HG02759 (cell line): ENCODE data around the gene PFDN2.

Experiments
- ATAC-seq: cut with Tn5 transposase; IDR thresholded peaks from one replicate; pipeline ENCODE4 v1.9.1; 2021; ENCODE audit warnings: mild to moderate bottlenecking, moderate library complexity; ENCODE audit not compliant: unreplicated experiment

The PFDN2 gene

DNA sequence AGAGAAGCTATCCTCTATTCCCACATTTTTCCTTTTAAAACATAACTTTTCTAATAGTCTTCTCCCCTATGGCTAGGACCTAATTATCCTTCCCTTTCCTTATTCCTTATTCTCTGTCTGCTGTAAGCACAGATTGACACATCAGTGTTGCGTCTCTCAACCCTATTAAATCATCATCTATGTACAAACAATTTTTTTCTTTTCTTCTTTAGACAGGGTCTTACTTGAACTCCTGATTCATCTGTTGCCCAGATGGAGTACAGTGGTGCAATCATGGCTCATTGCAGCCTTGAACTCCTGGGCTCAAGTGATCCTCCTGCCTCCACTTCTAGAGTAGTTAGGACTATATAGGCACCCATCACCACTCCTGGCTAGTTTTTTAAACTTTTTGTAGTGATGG lies 11.4 kb downstream of the PFDN2 start:
- no peak for ATAC-seq

GRCh38 chr1:161100556-161100955 lies 17.3 kb downstream of the PFDN2 start:
- ATAC-seq, result no peak

DNA sequence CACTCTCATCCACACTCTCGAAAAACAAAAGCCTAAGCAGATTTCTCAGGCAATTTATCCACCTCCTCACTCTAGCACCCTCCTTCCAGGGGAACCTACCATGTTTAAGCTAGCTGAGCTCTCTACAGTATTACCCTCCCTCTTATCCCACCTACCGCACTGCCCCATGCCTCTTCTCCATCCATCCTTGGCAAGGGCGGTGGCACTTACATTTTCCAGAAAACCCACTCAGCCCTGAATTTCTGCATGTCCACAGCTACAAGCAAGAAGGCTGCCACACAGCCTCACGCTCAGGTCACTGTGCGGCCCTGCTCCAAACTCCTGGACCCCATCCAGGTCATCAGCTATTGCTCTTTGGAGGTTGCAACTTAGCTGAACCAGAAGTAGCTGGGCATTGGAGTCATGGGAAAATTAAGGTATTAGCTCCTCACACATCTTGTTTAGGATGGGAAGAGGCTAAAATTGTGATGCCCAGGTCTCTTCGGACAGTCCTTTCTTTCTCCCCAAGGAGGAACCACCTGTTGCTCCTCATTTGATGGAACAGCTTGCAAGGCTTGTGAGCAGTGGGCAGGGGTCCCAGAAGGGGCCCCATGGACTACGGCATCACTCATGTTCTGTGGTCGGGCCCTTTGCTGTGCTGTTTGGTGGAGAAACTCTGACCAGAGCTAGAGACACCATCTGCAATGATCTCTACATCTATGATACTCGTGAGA lies 18.6 kb downstream of the PFDN2 start:
- ATAC-seq, result no peak

DNA sequence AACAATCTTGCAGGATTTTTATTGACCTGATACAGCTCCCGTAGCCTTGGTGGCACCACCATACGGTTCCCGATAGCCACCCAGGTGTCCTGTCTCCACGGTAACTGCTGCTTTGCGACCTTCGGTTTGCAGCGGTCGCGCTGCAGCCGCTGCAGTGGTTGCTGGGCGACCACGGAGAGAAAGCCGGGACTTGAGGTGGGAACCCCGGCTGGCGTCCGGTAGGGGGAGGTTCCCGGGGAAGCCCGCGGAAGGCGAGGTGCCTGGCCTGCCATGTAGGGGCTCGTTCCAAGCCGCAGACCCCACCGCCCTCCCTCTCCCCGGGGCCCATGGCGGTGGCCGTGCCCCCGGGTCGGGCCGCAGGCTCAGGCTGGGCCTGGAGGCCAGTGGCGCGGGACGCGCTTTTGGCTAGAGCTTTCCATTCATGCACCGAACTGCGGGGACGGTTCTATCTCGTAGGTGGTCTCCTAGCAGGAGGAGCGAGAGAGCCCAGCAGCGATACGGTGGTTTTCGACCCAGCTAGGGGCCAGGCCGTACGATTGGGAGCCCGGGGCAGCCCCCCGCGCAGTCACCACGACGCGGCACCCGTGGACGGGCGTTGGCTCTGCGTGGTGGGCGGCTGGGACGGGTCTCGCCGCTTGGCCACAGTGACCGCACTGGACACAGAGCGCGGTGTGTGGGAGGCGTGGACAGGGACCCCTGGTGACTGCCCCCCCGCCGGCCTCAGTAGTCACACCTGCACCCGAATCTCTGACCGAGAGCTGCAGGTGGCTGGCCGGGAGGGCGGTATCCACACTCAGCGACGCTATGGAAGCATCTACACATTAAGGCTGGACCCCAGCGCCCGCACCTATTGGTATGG lies 19.4 kb downstream of the PFDN2 start, which contains the start of gene KLHDC9:
Gene KLHDC9 (plus strand): TSS at position 152 of the 859 bp plus-strand sequence. CDS start 175 bp downstream, at position 327.
- peak; percentile 84 for ATAC-seq

GRCh38 chr1:161096530-161096929 lies 21.3 kb downstream of the PFDN2 start:
- no peak for ATAC-seq

DNA sequence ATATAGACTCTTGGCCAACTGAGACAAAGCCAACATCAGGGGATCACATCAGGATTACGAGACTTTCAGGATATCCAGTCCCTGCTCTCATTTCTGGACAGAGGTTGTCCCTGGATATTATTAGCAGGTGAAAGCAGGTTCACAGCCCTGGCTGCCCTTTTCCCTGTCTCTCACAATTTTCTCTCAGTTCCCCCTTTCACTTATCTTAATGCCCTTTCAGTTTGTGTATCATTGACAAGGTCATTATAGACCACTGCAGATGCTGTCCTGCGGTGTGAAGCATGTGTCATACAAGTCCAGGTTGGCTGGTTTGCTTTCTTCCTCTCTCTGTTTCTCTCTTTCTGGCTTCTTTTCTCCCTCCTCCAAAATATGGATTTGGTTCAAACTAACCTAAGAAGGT lies 21.8 kb downstream of the PFDN2 start:
- peak; percentile 37 for ATAC-seq

- no peak for ATAC-seq
These were observed 22.6 kb downstream of the PFDN2 start for GRCh38 chr1:161095230-161095629.

DNA sequence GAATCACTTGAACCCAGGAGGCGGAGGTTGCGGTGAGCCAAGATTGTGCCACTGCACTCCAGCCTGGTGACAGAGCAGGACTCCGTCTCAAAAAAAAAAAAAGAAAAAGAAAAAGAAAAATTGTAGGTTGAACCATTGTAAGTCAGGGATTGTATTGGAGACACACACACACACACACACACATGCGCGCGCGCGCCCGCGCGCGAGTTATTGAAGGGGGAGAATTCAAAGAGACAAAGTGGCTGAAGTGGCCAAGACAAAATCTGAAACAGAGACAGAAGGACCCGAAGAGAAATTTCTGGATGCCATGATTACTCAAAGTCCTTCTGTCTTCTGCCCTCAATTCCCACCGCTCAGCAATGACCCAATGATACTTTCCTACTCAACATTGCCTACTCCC lies 23.4 kb downstream of the PFDN2 start:
- no peak for ATAC-seq

DNA sequence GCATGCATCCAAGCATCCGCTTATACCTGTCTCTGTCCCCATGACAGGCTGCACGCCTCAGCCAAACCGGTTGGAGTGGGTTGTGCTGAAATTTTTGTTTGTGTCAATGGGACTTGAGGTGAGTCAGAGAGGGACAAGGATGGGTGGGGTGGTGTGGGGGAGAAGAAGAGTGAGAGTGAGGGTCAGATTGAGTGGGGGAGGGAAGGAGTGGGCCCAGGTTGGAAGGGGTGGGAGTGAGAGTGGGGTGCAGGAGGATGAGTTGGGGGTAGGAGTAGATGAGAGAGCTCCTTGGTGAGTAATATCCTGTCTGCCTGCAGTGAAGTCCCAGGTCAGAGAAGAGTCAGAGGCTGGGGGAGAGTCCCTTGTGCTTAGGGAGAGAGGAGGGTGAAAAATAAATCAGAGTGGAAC lies 25.2 kb downstream of the PFDN2 start:
- peak; percentile 33 for ATAC-seq

GRCh38 chr1:161091796-161092507 lies 25.9 kb downstream of the PFDN2 start:
- no peak for ATAC-seq

DNA sequence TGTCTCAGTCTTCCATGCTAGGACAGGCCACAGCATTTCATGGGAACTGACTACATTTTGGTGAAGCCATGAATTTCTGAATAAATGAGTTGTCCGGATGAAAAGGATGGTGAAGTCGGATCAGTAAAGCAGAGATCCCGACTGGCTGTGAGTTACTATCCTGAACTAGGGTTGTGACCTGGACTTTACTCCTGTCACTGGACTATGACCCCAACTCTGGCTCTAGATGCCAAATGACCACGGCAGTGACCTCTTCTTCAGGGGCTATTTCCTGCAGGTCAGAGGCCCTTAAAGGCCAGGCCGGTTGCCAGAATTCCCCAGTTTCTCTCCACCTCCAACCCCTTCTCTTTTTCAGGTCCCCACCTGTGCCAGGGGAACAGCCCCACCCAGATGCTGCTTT lies 26.7 kb downstream of the PFDN2 start:
- no peak for ATAC-seq

GRCh38 chr1:161090617-161091016 lies 27.2 kb downstream of the PFDN2 start:
- ATAC-seq, result no peak

GRCh38 chr1:161089938-161090337 lies 27.9 kb downstream of the PFDN2 start:
- no peak for ATAC-seq

- no peak for ATAC-seq
These were observed 28.4 kb downstream of the PFDN2 start, which contains the start of gene NECTIN4 for GRCh38 chr1:161089251-161089924. NECTIN4 (minus strand) TSS chr1:161089558; CDS start chr1:161089296, 262 bp downstream.

- ATAC-seq, result no peak
These were observed 29.2 kb downstream of the PFDN2 start for GRCh38 chr1:161088587-161089110.

GRCh38 chr1:161086457-161086856 lies 31.4 kb downstream of the PFDN2 start:
- no peak for ATAC-seq

- no peak for ATAC-seq
These were observed 32.7 kb downstream of the PFDN2 start for GRCh38 chr1:161085165-161085564.

DNA sequence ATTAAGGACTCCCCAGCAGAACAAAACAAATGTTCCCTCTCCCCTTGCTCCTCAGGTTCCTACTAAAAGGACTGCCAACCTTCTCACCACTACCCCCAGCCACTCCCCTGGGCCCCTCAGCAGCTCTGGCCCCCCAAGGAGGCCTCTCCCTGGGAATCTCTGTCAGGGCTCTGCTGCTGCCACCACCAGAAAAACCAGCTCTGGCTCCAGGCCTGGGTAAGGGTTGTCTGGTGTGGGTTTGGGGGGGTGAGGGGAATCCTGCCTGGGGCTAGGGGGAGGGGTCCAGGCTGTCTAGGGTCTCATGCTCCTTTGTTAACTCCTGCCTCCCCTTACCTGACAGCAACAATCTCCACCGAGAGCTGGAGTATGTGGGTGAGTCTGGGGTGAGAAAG lies 33.2 kb downstream of the PFDN2 start:
- no peak for ATAC-seq

DNA sequence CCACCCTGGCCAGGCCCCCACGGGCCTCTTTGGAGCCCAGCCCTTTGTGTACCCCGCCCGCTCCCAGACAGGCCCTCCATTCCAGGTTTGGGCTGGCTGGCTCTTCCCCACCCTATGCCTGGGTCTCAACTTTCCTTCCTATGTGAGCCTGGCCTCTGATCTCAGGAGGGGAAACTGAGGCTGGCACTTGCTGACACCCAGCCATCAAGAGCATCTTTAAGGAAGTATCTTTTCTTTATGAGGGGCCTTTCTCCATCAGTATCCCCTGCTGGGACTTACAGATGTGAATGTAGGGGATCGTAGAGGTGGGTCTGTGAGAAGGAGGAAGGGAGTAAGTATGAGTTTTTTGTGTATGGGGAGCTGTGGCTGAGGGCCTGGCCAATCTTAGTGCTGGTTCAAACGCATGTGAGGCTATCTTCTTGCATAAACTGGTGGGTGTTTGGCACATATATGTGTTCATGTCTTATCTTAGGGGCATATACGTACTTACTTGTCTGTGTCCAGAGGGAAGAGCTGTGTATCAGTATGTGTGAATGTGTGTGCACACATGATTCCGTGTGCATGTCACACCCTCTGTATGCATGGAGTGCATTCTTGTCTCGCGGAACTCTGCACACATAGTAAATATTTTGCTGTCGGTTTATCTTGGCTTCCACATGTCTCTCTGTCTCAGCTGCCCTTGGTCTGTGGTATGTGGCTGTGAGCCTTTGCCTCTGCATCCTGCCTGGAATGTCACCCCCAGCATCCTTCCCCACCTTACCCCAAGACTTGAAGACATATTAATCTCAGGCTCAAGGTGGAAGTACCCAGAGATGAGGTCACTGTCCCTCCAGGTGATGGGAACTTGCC lies 33.9 kb downstream of the PFDN2 start:
- ATAC-seq, result no peak
